ENCODE data around the gene MAD1L1.

MAD1L1 gene

DNA sequence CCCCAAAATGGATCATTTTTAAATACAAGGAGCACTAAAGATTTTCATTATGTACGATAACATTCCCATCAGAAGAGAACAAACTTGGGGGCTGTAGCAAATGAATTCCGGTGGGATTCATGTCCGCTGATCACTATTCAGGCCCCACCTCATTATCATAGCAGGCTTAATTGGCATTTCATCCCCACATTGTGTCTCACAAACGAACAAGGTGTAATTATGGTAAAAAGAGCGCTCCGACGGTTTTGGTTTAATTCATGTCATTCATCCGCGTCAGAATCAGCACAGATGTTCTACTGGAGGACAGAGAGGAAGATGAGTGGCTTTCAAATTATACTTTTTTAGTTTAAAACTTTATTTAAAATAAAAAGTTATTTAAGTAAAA lies 124.7 kb downstream of the MAD1L1 start:
- H3K4me3 ChIP-seq (IDR thresholded peaks at IDR 0.05; ENCODE audit: insufficient read depth, low read depth, low read length), result no peak overlapping the region
- H3K4me1 ChIP-seq (ENCODE audit: low read depth, poor library complexity, severe bottlenecking), result no peaks in the 10 kb centered on the region
- no peak overlapping the region for H2AFZ ChIP-seq (ENCODE audit: low read depth)
- no peaks in the 10 kb centered on the region for H3K27me3 ChIP-seq (ENCODE audit: insufficient read depth, low read depth)
- no peaks in the 10 kb centered on the region for H3K79me2 ChIP-seq (ENCODE audit: insufficient read depth, low read depth)
- no peaks in the 10 kb centered on the region for H3K36me3 ChIP-seq (ENCODE audit: insufficient read depth)
- H4K20me1 ChIP-seq (ENCODE audit: insufficient read depth), result no peaks in the 10 kb centered on the region
- H3K9ac ChIP-seq, result no peak overlapping the region
- H3K4me2 ChIP-seq, result no peak overlapping the region
- no peak overlapping the region for H3K27ac ChIP-seq
- TF ChIP-seq, protein P1, sequence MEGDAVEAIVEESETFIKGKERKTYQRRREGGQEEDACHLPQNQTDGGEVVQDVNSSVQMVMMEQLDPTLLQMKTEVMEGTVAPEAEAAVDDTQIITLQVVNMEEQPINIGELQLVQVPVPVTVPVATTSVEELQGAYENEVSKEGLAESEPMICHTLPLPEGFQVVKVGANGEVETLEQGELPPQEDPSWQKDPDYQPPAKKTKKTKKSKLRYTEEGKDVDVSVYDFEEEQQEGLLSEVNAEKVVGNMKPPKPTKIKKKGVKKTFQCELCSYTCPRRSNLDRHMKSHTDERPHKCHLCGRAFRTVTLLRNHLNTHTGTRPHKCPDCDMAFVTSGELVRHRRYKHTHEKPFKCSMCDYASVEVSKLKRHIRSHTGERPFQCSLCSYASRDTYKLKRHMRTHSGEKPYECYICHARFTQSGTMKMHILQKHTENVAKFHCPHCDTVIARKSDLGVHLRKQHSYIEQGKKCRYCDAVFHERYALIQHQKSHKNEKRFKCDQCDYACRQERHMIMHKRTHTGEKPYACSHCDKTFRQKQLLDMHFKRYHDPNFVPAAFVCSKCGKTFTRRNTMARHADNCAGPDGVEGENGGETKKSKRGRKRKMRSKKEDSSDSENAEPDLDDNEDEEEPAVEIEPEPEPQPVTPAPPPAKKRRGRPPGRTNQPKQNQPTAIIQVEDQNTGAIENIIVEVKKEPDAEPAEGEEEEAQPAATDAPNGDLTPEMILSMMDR (conservative IDR thresholded peaks at IDR 0.05; ENCODE audit: low read depth, low read length), result no peak

DNA sequence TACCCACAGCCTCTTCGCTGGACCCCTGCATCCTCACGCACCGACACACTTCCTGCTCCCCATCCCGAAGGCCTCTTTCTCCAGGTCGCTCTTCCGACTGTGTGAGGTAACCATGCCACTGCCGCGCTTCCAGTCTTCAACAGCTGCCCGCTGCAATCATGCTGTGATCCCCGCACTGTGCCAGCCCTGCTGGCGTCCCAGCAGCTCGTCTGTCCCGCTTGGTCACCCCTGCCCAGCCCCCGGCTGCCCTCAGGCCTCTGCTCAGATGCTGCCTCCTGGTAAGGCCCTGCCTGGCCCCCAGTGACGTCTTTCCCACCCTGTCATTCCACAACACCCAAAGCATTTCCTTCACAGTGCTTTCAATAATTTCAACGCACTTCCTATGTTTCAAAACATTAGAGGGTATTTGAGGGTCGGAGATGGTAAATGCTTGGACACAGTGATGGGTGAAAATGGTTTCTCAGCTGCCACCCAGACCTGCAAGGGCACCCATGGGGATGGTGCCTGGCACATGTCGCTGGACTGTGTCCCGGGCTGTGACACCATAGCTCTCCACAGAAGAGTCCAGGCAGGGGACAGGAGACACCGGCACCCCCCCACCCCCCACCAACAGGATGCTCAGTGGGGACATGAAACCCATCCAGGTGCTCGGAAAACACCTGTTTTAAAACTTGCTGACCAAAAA lies 125.2 kb downstream of the MAD1L1 start:
- no peak overlapping the region for H3K4me2 ChIP-seq
- H3K27ac ChIP-seq, result no peak overlapping the region
- H2AFZ ChIP-seq (ENCODE audit: low read depth), result no peak overlapping the region
- H3K4me3 ChIP-seq (IDR thresholded peaks at IDR 0.05; ENCODE audit: insufficient read depth, low read depth, low read length), result no peak overlapping the region
- no peaks in the 10 kb centered on the region for H4K20me1 ChIP-seq (ENCODE audit: insufficient read depth)
- H3K27me3 ChIP-seq (ENCODE audit: insufficient read depth, low read depth), result no peaks in the 10 kb centered on the region
- no peaks in the 10 kb centered on the region for H3K4me1 ChIP-seq (ENCODE audit: low read depth, poor library complexity, severe bottlenecking)
- no peak overlapping the region for H3K9ac ChIP-seq
- TF ChIP-seq, protein P1 (conservative IDR thresholded peaks at IDR 0.05; ENCODE audit: low read depth, low read length), result no peak
- no peaks in the 10 kb centered on the region for H3K36me3 ChIP-seq (ENCODE audit: insufficient read depth)
- H3K79me2 ChIP-seq (ENCODE audit: insufficient read depth, low read depth), result no peaks in the 10 kb centered on the region

DNA sequence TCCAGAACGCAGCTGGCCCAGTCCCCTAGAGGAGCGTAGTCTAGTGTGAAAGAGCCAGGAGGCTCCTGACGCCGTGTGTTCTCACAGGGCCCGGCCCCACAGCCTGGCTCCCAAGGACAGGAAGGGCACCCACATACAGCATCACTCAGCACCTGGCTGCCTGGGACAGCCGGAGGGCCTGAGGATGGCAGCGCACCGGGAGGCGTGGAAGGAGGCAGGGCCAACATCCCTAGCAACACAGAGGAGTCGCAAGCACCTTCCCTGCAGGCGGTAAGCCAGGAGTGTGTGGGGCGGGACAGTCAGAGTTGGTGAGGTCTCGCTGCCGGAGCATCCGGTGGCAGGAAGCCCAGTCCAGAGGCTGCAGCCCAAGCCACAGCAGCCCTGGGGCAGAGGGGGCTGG lies 125.8 kb downstream of the MAD1L1 start:
- Histone ChIP-seq H3K9ac (no peak overlapping the region), H3K27me3 (ENCODE audit: insufficient read depth, low read depth) (no peaks in the 10 kb centered on the region), H4K20me1 (ENCODE audit: insufficient read depth) (no peaks in the 10 kb centered on the region), H3K4me2 (no peak overlapping the region), H3K36me3 (ENCODE audit: insufficient read depth) (no peaks in the 10 kb centered on the region), H2AFZ (ENCODE audit: low read depth) (no peak overlapping the region), H3K79me2 (ENCODE audit: insufficient read depth, low read depth) (no peaks in the 10 kb centered on the region), H3K27ac (no peak overlapping the region), H3K4me1 (ENCODE audit: low read depth, poor library complexity, severe bottlenecking) (no peaks in the 10 kb centered on the region), H3K4me3 (IDR thresholded peaks at IDR 0.05; ENCODE audit: insufficient read depth, low read depth, low read length) (no peak overlapping the region)
- TF ChIP-seq, protein P1 (conservative IDR thresholded peaks at IDR 0.05; ENCODE audit: low read depth, low read length), result no peak

DNA sequence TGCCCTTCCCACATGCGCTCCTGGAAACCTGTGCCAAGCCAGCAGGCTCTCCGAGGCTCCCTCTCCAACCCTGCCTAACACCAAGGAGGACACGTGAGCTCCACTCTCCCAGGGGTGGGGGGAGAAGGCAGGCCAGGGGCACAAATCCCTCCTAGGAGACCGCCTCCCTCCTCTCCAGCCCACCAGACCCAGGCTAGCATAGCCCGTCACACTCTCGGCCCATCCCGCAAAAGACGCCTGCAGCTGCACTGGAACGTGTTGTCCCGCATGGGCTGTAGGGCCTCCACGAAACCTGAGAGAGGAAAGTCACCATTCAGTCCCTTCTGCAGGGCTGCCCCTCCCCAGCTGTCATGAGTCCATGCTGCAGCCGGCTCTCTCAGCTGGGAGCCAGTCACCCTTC lies 126.3 kb downstream of the MAD1L1 start:
- Histone ChIP-seq H3K4me3 (IDR thresholded peaks at IDR 0.05; ENCODE audit: insufficient read depth, low read depth, low read length) (no peak overlapping the region), H4K20me1 (ENCODE audit: insufficient read depth) (no peaks in the 10 kb centered on the region), H3K36me3 (ENCODE audit: insufficient read depth) (no peaks in the 10 kb centered on the region), H3K27me3 (ENCODE audit: insufficient read depth, low read depth) (no peaks in the 10 kb centered on the region), H3K4me1 (ENCODE audit: low read depth, poor library complexity, severe bottlenecking) (no peaks in the 10 kb centered on the region), H2AFZ (ENCODE audit: low read depth) (no peak overlapping the region), H3K79me2 (ENCODE audit: insufficient read depth, low read depth) (no peaks in the 10 kb centered on the region), H3K4me2 (no peak overlapping the region), H3K27ac (no peak overlapping the region), H3K9ac (no peak overlapping the region)
- TF ChIP-seq, protein P1 (conservative IDR thresholded peaks at IDR 0.05; ENCODE audit: low read depth, low read length), result no peak
